Left kidney (tissue), 2 donors: ENCODE measurements around the gene AOPEP. TPM values are rescaled to one million over a fixed set of nuclear protein-coding genes. Genes with fewer than 3 reads are reported as not detected.
"Not testable (repeated sequence)": the region's sequence is repeated elsewhere in the genome, so short reads cannot be mapped to it uniquely, and the experiment has no call there.

ENCODE experiments used
- DNase-seq: peaks from one replicate; pipeline ENCODE4 v3.0.0-alpha.2; 2013
- polyA plus RNA-seq: library from polyadenylated mRNA; unstranded; fragments of 120-200 nt; gene quantifications from one replicate; pipeline ENCODE4 v1.2.1, GENCODE V29; 2013; ENCODE audit not compliant: insufficient read length

Gene AOPEP
- polyA plus RNA-seq, 1 donor = 54.5 TPM

DNA sequence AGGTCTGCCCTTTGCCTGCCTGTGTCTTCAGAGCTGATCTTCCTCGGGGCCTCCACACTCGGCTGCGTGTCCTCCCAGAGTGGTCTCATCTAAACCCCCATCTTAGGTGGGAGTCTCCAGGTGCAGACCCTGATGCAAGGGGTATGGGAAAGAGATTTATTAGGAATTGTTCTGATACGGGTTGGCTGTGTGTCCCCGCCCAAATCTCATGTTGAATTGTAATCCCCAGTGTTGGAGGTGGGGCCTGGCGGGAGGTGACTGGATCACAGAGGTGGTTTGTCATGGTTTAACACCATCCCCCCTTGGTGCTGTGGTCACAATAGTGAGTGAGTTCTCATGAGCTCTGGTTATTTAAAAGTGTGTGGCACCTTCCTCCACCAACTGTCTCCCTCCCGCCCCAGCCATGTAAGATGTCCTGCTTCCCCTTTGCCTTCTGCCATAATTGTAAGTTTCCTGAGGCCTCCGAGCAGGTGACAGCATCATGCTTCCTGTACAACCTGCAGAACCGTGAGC, 208.4 kb downstream of the AOPEP start:
- no peak for DNase-seq

DNA sequence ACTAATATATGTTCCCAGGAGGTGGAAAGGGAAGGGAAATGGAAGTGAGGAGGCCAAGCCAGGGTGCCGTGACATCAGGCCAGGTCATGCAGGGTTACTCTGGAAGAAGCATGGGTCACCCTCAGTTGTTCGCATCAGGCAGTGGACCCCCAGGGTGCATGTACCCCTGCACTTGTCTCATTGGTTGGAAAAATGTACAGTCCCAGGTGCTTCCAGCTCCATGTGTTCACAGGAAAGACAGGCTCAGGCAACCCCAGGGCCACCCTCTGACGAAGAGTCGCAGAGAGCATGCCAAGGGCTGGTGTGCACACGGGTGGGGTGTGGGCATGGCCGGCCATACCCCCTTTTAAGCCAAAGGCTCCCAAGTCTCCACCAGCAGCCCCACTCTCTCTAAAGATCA, 208.9 kb downstream of the AOPEP start:
- no peak for DNase-seq

DNA sequence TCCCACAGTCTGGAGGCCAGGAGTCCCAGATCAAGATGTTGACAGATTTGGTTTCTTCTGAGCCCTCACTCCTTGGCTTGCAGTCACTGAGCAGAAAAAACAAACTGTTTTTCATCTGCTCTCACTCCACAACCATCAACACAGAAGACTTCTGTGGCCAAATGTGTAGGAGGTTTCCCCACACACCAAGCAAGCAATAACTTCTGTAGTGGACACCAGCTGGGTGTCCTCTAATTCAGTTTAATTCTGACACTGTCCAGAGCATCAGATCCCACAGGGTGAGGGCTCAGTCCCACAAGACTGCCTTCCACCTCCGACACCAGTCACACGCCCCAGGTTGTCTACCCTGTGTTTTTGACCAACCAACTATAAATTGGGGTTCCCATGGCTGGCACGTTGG, 209.9 kb downstream of the AOPEP start:
- DNase-seq = no peak

DNA sequence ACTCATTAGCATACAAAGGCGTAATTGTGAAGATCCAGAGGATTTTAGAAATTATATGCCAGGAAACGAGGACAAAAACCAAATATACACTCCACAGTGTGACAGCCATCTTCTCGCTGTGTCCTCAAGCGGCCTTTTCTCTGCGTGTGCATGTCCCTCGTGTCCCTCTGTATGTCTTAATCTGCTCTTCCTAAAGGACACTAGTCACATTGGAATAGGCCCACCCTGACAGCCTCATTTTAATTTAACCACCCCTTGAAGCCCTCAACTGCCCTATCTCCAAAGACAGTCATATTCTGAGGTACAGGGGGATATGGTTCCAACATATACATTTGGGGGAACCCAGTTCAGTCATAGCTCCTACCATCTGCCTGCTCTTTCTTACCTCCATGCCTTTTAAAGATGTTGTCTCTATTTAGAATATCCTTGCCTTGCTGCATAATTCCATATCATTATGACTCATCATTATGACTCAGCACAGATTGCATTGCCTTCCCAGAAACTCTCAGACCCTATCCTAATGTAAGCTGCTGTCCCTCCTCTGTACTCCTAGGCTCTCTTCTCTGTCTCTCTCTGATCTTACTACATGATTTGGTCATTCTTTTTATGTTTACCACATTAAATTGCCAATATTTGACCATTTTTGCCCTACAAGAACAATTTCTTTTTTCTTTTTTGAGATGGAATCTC, 210.9 kb downstream of the AOPEP start:
- DNase-seq = no peak

DNA sequence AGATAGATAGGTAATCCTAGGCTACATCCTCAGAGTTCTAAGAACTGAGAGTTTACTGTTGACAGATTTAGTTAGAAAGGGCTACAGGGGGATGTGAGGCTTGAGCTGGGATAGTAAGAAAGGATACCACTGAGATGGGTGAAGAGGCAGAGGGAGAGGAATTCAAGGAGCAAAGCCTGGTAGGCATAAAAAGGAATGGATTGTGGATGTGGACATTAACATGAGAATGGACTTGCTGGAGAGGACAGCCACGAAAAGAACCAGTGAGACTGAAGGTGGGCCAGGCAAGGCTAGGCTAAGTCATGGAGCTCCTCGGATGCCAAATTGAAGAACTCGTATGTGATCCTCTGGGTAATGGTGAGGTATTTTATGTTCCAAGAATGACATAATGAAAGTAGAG, 211.9 kb downstream of the AOPEP start:
- no peak for DNase-seq

DNA sequence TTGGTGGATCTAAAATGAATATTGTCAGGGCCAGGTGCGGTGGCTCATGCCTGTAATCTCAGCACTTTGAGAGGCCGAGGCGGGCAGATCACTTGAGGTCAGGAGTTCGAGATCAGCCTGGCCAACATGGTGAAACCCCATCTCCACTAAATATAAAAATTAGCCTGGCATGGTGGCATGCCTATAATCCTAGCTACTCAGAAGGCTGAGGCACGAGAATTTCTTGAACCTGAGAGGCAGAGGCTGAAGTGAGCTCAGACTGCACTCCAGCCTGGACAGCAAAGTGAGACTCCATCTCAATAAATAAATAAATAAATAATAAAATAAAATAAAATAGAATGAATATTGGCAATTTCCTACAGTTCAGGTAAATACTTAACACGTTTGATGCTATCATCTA, 213.8 kb downstream of the AOPEP start:
- not testable (repeated sequence) for DNase-seq

DNA sequence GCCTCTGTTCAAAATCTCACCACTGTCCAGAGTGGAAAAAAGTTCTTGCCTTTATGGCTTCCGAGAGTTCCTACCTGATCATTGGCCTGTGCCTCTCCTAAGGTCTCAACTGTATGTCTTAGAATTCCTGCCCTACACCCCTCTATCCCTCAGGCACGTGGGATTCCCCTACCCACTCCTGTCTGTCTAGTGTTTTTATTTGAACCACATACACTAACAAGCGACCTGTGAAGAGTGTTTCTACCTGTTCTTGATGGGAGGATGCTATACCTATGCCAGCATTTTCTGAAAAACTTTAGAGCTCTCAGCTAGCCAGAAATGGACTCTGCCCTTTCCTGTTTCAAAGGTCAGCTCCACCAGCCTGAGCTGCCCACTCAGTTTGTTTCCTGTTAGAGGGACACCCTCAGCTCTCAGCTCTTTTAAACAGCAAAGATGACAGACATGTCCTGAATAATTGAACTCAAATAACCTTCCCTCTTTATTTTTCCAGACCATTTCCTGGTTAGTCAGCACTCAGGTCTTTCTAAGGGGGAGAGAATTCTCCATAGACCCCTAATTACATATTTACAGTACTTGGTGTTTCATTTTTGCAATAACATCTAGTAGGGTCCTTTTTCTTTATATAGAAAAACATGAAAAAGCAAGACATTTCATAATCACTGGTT, 214.8 kb downstream of the AOPEP start:
- no peak for DNase-seq

GRCh38 chr9:94944626-94945025, 218.1 kb downstream of the AOPEP start:
- DNase-seq = no peak

DNA sequence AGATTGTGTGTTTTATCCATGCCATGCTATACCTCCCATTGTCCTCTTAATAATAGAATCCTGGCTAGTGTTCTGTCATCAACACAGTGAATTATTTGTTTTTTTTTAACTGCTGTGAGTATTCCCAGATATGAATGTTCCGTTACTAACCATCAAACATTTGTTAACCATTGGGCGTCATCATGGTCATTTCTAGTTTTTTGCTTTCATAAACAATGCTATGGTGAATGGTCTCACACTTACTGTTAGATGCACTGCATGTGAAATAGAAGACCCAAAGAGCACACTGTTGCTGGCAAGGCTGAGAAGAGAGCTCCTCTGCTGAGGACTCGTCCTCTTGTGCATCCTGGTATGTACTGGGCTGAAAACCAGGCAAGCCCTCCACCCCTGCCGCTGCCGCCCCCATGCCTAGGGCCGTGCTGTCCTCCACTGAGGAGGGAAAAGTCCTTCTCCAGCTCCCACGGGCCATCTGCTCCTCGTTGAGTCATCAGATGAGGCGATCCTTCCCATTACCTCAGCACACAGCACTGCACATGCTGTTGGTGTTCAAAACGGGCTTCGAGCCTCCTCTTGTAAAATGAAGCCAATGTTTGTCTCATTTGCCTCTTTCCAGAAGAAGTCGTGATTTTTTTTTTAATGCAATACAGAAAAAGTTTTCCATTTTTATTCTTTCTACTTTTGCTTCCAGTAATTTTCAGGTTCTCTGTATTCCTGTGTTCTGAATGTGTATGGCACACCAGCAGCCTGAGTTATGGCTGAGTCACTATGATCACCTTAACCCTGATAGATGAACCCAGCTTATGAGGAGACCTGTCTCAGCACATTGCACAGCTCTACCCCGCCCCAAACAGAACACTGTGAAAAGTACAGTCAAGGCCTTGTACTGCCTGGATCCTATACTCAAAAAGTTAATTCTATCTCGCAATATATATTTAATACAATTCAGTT, 219.0 kb downstream of the AOPEP start:
- DNase-seq = no peak

DNA sequence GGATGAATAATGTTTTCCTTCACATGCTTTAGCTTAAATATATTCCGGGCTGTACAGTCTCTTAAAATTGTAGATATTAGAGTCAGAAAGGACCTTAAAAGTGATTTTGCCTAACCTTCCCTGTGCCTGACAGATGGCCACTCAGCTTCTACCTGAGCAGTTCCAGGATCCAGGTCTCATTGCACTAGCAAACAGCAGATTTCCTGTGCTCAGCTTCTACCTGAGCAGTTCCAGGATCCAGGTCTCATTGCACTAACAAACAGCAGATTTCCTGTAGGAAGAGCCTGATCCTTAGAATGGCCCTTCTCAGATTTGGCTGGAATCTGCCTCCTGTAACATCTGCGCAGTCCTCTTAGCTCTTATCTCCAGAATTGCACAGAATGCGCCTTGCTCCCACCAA, 219.8 kb downstream of the AOPEP start:
- DNase-seq = no peak

DNA sequence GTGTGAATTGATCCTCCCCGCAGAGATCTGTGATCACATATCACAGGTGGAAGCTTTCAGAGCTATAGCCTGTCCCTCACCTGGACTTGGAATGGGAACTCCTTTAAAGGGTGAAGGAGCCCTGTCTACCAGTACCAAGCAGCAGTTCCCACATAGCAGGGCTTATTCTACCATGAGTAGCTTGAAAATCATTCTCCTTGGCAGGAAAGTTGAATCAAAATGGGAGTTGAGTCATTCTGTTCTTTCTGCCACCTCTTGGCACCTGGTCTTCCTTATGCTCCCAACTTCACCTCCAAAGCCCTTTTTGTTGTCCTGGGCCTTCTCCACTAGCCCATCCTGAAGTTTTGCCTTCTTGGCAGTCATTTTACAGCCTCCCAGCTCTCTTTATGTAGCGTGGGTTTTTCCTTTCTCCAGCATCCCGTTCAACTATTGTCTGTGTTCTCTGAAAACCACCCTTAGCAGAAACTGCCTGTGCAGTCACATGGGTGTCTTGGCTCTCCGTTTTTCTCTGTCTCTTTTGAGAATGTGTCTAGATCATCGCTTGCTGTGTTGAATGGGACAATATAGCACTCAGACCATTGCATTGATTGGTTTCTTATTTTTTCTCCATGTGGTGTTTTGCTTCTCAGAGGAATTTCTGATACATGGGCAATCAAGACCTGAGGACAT, 222.2 kb downstream of the AOPEP start:
- DNase-seq = no peak

DNA sequence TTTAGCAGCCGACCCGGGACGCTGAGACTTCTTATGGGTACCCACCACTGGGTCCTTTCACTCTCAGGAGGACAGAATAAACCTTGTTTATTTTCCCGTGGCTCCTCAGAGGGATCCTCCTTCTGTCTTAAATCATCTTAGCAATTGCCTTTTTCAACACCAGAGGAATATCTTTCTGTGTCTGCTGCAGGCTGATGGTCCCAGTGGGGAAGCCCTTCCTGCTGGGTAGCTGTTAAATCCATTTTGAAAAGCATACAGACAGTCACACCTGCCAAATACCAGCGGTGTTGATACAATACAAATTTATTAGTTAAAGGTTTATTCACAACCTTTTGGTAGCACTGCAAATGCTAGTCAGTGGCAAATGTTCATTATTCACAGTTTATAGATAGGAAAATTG, 222.9 kb downstream of the AOPEP start:
- DNase-seq = no peak

GRCh38 chr9:94950040-94950578, 223.6 kb downstream of the AOPEP start:
- DNase-seq = no peak

GRCh38 chr9:94950579-94951323, 224.3 kb downstream of the AOPEP start:
- DNase-seq = no peak

GRCh38 chr9:94951324-94952135, 225.0 kb downstream of the AOPEP start:
- no peak for DNase-seq

DNA sequence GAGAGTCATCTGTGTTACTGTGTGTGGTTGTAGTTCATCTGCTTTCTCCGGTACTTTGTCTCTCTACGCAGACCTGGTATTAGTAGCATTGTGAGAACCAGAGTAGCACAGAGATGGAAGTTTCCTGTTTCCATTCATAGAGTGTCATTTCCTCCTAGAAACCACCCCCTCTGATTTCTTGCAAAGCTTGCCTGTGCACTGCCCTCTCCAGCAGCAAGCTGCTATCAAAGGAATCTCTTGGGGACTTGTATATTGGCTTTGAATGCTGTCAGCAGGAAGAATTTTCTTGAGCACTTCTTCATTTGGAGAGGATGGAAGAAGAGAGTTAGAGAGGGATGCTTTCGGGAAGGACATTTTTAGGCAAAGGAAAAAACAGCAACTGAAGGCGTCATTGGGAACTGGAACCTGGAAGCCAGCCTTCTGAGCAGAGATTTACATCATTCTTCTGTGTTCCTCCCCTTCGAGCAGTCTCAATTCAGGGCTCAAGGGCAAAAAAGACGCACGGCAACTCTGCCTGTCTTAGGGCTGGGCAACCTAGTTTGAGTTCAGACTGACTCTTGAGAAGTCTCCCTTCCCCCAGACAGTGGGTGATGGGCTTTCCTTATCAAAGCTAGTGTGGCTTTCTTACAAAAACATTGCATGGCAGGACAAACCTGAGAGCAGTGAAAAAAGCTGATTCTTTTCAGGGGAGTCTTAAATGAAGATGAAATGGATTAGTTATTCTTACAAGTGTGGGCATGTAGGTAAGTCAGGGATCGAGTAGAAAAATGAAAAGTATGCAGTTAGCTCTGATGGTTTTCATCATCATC, 226.3 kb downstream of the AOPEP start:
- DNase-seq = no peak

GRCh38 chr9:94956731-94957130, 230.2 kb downstream of the AOPEP start:
- no peak for DNase-seq

DNA sequence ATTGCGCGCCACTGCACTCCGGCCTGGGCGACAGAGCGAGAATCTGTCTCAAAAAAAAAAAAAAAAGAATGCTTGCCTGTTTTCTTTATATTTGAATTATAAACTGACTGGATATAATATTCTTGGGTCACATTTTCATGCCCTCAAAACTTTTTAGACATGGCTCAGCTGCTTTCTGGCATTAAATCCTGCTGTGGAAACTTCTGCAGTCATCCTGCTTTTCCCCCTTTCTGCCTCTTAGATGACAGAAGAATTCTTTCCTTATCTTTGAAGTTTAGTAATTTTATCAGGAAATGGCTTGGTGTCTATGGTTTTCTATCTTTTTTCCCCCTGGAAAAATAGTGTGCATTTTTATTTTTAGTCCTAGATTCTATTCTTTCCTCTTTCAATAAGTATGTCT, 234.5 kb downstream of the AOPEP start:
- DNase-seq = no peak

DNA sequence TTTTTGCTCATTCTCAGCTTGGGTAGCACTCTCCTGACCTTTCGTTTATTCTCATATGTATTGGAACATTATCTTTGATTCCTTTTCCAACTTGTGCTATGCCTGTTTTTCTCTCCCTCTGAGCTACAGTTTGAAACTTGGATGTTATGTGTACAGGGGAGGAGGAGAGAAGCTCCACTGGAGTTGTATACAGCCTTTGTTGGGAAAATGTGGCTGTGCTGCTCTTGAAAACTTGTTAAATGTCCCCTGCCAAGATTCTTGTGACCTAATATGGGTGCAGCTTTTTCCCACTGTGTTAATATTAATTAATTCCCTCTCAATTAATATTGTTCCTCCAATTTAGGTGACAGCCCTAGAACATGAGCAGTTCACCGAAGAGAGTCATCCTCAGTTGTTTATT, 235.4 kb downstream of the AOPEP start:
- DNase-seq = no peak
